HEK293T (cell line): Measurements from ENCODE around the gene SMIM33.
"Not testable (repeated sequence)": the region's sequence is repeated elsewhere in the genome, so short reads cannot be mapped to it uniquely, and the experiment has no call there.

Experiments
- CTCF ChIA-PET: fragments of 350-600 bp; formaldehyde crosslinking; extraction: SDS; loops from one replicate; lab custom pipeline; 2021; ENCODE audit warnings: antibody characterized with exemption, inconsistent platforms; lab: Yijun Ruan, JAX
- POLR2A ChIA-PET: fragments of 350-600 bp; formaldehyde crosslinking; extraction: SDS; loops from one replicate; lab custom pipeline; 2020; ENCODE audit warnings: antibody characterized with exemption, inconsistent platforms; lab: Yijun Ruan, JAX
- DNase-seq: peaks from one replicate; pipeline ENCODE4 v3.0.0; 2012; ENCODE audit warnings: mixed read lengths; ENCODE audit errors: extremely low spot score
- ARNT ChIP-seq: fragments of 450-650 bp; IDR thresholded peaks from 2 replicates; pipeline ENCODE4 v1.6.1; 2017; ENCODE audit warnings: mild to moderate bottlenecking
- BHLHE40 ChIP-seq: fragments of 450-650 bp; IDR thresholded peaks from 2 replicates; pipeline ENCODE4 v1.6.1; 2016; ENCODE audit warnings: mild to moderate bottlenecking, moderate library complexity, borderline replicate concordance
- CTBP1 ChIP-seq: fragments of 450-650 bp; IDR thresholded peaks from 2 replicates; pipeline ENCODE4 v1.6.1; 2016; ENCODE audit warnings: borderline replicate concordance
- ELF4 ChIP-seq: fragments of 450-650 bp; IDR thresholded peaks from 2 replicates; pipeline ENCODE4 v1.6.1; 2017; ENCODE audit warnings: antibody characterized with exemption
- FOXA1 ChIP-seq: fragments of 450-650 bp; IDR thresholded peaks from 2 replicates; pipeline ENCODE4 v1.6.1; 2016; ENCODE audit warnings: mild to moderate bottlenecking
- FOXK2 ChIP-seq: fragments of 450-650 bp; IDR thresholded peaks from 2 replicates; pipeline ENCODE4 v1.6.1; 2016; ENCODE audit warnings: mild to moderate bottlenecking
- FOXM1 ChIP-seq: fragments of 450-650 bp; IDR thresholded peaks from 2 replicates; pipeline ENCODE4 v1.6.1; 2017; ENCODE audit warnings: mild to moderate bottlenecking, borderline replicate concordance
- HDGF ChIP-seq: fragments of 450-650 bp; IDR thresholded peaks from 2 replicates; pipeline ENCODE4 v1.6.1; 2017; ENCODE audit warnings: antibody characterized with exemption, borderline replicate concordance
- L3MBTL2 ChIP-seq: fragments of 450-650 bp; conservative IDR thresholded peaks from 2 replicates; pipeline ENCODE4 v1.6.1; 2016; ENCODE audit warnings: mild to moderate bottlenecking
- LEF1 ChIP-seq: fragments of 450-650 bp; IDR thresholded peaks from 2 replicates; pipeline ENCODE4 v1.6.1; 2017; ENCODE audit warnings: mild to moderate bottlenecking, borderline replicate concordance
- NFRKB ChIP-seq: fragments of 450-650 bp; IDR thresholded peaks from 2 replicates; pipeline ENCODE4 v1.6.1; 2016; ENCODE audit warnings: mild to moderate bottlenecking, moderate library complexity
- PKNOX1 ChIP-seq: fragments of 450-650 bp; IDR thresholded peaks from 2 replicates; pipeline ENCODE4 v1.6.1; 2016
- SP1 ChIP-seq: fragments of 450-650 bp; IDR thresholded peaks from 2 replicates; pipeline ENCODE4 v1.6.1; 2017
- SUZ12 ChIP-seq: fragments of 450-650 bp; IDR thresholded peaks from 2 replicates; pipeline ENCODE4 v1.6.1; 2016; ENCODE audit warnings: mild to moderate bottlenecking
- TARDBP ChIP-seq: fragments of 450-650 bp; IDR thresholded peaks from 2 replicates; pipeline ENCODE4 v1.6.1; 2016
- ZNF384 ChIP-seq: fragments of 450-650 bp; IDR thresholded peaks from 2 replicates; pipeline ENCODE4 v1.6.1; 2016

The SMIM33 gene

DNA sequence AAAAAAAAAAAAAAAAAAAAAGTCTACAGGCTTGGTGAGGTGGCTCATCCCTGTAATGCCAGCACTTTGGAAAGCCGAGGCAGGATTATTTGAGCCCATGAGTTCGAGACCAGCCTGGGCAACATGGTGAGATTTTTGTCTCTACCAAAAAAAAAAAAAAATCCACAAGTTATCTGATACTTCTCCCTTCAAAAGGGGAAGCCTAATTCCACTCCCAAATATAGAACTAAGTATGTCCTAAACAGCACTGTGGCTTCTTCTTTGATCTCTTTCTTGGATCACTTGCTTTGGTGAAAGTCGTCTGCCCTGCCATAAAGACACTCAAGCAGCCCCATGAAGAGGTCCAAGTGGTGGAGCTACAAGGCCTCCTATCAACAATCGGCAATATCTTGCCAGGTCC, 30.6 kb downstream of the SMIM33 start:
- peak; percentile 1 for DNase-seq
- POLR2A ChIA-PET, result no interaction called here
- CTCF ChIA-PET, result interaction anchor here (0.6 kb wide), 1 partner anchor 28 kb away, joined by 6 read pairs; no protein-coding TSS in a partner anchor
- TF ChIP-seq LEF1 (no peak), BHLHE40 (no peak), HDGF (no peak), SUZ12 (no peak), FOXK2 (no peak), FOXA1 (no peak), NFRKB (no peak), TARDBP (no peak), ZNF384 (no peak), CTBP1 (no peak), SP1 (no peak), L3MBTL2 (no peak), PKNOX1 (no peak)

GRCh38 chr5:139503036-139503817, 32.4 kb downstream of the SMIM33 start:
- POLR2A ChIA-PET, DNase-seq: not testable (repeated sequence)
- CTCF ChIA-PET, result interaction anchor here (0.7 kb wide), 1 partner anchor 10 kb away, joined by 5 read pairs; no protein-coding TSS in a partner anchor

GRCh38 chr5:139503879-139504278, 33.1 kb downstream of the SMIM33 start:
- DNase-seq, POLR2A ChIA-PET, CTCF ChIA-PET: not testable (repeated sequence)

DNA sequence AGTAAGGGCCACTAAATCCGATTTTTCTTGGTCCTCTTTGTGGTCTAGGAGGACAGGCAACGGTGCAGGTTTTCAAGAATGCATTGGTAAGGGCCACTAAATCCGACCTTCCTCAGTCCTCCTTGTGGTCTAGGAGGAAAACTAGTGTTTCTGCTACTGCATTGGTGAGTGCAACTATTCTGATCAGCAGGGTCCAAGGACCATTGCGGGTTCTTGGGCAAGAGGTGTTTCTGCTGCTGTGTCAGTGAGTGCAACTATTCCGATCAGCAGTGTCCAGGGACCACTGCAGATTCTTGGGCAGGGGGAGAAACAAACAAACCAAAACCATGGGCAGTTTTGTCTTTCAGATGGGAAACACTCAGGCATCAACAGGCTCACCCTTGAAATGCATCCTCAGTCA, 33.9 kb downstream of the SMIM33 start:
- POLR2A ChIA-PET, result interaction anchor here (0.8 kb wide), 1 partner anchor 211 kb away, joined by 3 read pairs; the partner anchor contains the start of gene MATR3
- CTCF ChIA-PET, DNase-seq: not testable (repeated sequence)

GRCh38 chr5:139512786-139513390, 42.1 kb downstream of the SMIM33 start:
- POLR2A ChIA-PET, result interaction anchor here (1.0 to 1.1 kb wide), 4 partner anchors 48 to 92 kb away, joined by 3 to 7 read pairs (median 5); partner anchors contain the start of gene DNAJC18
- DNase-seq, result peak; percentile 4
- CTCF ChIA-PET, result interaction anchor here (0.6 to 6.5 kb wide), 7 partner anchors 10 to 179 kb away, joined by 3 to 71 read pairs (median 4); no protein-coding TSS in a partner anchor
- TF ChIP-seq SP1, result no peak
- no peak for TF ChIP-seq ZNF384
- no peak for TF ChIP-seq HDGF
- TF ChIP-seq FOXM1, result no peak
- TF ChIP-seq FOXK2, result no peak
- TF ChIP-seq NFRKB, result no peak
- no peak for TF ChIP-seq ARNT
- no peak for TF ChIP-seq LEF1
- TF ChIP-seq FOXA1, result no peak
- no peak for TF ChIP-seq SUZ12
- no peak for TF ChIP-seq L3MBTL2
- no peak for TF ChIP-seq CTBP1
- no peak for TF ChIP-seq PKNOX1
- no peak for TF ChIP-seq BHLHE40
- no peak for TF ChIP-seq ELF4
- no peak for TF ChIP-seq TARDBP

DNA sequence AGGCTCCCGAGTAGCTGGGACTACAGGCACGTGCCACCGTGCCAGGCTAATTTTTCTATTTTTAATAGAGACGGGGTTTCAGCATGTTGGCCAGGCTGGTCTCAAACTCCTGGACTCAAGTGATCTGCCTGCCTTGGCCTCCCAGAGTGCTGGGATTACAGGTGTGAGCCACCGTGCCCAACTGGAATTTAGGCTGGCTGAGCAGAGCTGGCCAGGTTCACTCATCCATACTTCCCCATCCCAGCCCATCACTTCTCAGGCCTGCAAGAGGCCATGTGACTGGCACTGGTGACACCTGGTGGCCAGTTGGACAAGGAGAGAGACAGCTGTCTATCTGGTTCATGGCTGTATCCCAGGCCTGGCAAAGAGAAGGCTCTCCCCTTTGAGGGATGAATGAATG, 42.6 kb downstream of the SMIM33 start:
- peak; percentile 76 for DNase-seq
- CTCF ChIA-PET, result interaction anchor here (0.6 to 6.5 kb wide), 8 partner anchors 11 to 178 kb away, joined by 3 to 71 read pairs (median 4); no protein-coding TSS in a partner anchor
- 0 out of 2 replicates have a peak, but pooled peaks have one; percentile 14 for TF ChIP-seq CTBP1
- POLR2A ChIA-PET, result interaction anchor here (1.0 to 1.1 kb wide), 4 partner anchors 47 to 93 kb away, joined by 3 to 7 read pairs (median 5); partner anchors contain the start of gene DNAJC18

DNA sequence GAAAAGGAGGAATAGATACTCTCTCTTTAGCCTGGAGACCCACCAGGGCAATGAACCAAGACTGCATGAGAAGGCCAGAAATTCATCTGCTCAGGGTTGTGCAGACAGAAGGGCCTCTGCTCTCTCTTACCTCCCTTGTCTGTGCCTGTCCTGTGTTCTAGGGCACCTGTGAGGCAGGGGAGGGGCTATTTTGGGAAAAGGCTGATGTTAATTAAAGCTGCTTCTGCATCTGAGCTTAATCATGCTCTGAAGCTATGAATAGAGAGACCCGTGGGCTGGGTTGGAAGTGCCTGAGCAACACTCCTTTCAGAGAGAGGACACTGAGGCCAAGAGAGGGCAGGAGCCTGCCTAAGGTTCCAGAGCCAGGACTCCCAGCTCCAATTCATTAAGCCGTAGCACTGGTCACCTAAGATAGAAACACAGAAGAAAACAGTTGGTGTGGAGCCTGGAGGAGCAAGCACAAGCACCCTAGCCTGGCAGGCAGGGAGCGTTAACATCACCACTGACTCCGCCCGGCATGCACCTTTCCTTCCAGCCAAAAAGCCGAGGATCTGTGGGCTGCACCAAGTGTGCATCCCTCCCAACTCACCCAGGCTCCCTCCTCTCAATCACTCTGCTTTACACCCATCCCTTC, 43.2 kb downstream of the SMIM33 start:
- ChIA-PET POLR2A (interaction anchor here (1.0 to 1.1 kb wide), 4 partner anchors 47 to 93 kb away, joined by 3 to 7 read pairs (median 5); partner anchors contain the start of gene DNAJC18), CTCF (interaction anchor here (0.6 to 6.5 kb wide), 9 partner anchors 11 to 178 kb away, joined by 3 to 71 read pairs (median 3); no protein-coding TSS in a partner anchor)
- DNase-seq, result peak; percentile 3
- TF ChIP-seq BHLHE40 (no peak), LEF1 (no peak), FOXK2 (no peak), SP1 (no peak), FOXM1 (no peak), TARDBP (no peak), ELF4 (no peak), SUZ12 (no peak), FOXA1 (no peak), ZNF384 (no peak), CTBP1 (no peak), HDGF (no peak)
